Activated naive CD4-positive, alpha-beta T cell treated with anti-CD3 and anti-CD28 coated beads, Interleukin-2, amount 50 U/mL, for 24 hours (primary cell): ENCODE measurements around the gene NPAS3.

ENCODE experiments used
- H3K27ac Mint-ChIP-seq: one replicate; pipeline ENCODE4 v1.8.0; 2021; ENCODE audit warnings: mild to moderate bottlenecking, mixed read lengths
- H3K27me3 Mint-ChIP-seq: one replicate; pipeline ENCODE4 v1.8.0; 2021; ENCODE audit warnings: mixed read lengths
- H3K36me3 Mint-ChIP-seq: one replicate; pipeline ENCODE4 v1.8.0; 2021; ENCODE audit warnings: mixed read lengths
- H3K4me1 Mint-ChIP-seq: one replicate; pipeline ENCODE4 v1.8.0; 2021; ENCODE audit warnings: mixed read lengths
- H3K4me3 Mint-ChIP-seq: one replicate; pipeline ENCODE4 v1.8.0; 2021; ENCODE audit warnings: mild to moderate bottlenecking, mixed read lengths
- H3K9me3 Mint-ChIP-seq: one replicate; pipeline ENCODE4 v1.8.0; 2021; ENCODE audit warnings: mixed read lengths

Gene NPAS3

GRCh38 chr14:33463731-33464130 is 525.1 kb downstream of the NPAS3 start:
- Mint-ChIP-seq H3K4me3 (no peak overlapping the region), H3K9me3 (no peaks in the 10 kb centered on the region), H3K36me3 (no peaks in the 10 kb centered on the region), H3K27ac (no peak overlapping the region), H3K27me3 (peaks cover 1% of the 10 kb centered on the region), H3K4me1 (no peaks in the 10 kb centered on the region)

GRCh38 chr14:33464254-33464962 is 525.7 kb downstream of the NPAS3 start:
- no peaks in the 10 kb centered on the region for H3K4me1 Mint-ChIP-seq
- H3K36me3 Mint-ChIP-seq = no peaks in the 10 kb centered on the region
- H3K27ac Mint-ChIP-seq = no peak overlapping the region
- H3K27me3 Mint-ChIP-seq = peaks cover 1% of the 10 kb centered on the region
- H3K4me3 Mint-ChIP-seq = no peak overlapping the region
- H3K9me3 Mint-ChIP-seq = no peaks in the 10 kb centered on the region

- Mint-ChIP-seq H3K9me3 (no peaks in the 10 kb centered on the region), H3K4me3 (no peak overlapping the region), H3K4me1 (no peaks in the 10 kb centered on the region), H3K27me3 (peaks cover 1% of the 10 kb centered on the region), H3K36me3 (no peaks in the 10 kb centered on the region), H3K27ac (no peak overlapping the region)
Observed at GRCh38 chr14:33465846-33466700, 527.4 kb downstream of the NPAS3 start.

DNA sequence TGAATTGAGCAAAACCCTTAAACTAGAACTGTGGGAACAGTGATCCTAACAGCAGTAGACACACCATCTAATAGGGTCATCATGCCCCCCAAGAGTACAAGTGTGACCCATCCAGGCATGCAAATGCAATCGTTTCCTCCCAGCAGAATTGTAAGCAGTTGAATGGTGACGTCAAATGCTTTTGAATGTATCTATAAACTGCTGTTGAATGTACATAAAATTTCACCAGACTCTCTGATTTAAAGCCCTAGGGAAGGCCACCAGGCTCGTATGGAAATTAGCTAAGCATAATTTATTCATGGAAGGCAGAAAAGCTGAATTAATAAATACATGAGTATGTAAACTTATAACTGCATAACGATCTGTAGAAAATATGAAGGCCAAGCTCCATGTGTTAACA is 529.3 kb downstream of the NPAS3 start:
- Mint-ChIP-seq H3K27me3 (peaks cover 1% of the 10 kb centered on the region), H3K27ac (no peak overlapping the region), H3K4me3 (no peak overlapping the region), H3K9me3 (no peaks in the 10 kb centered on the region), H3K4me1 (no peaks in the 10 kb centered on the region), H3K36me3 (no peaks in the 10 kb centered on the region)

DNA sequence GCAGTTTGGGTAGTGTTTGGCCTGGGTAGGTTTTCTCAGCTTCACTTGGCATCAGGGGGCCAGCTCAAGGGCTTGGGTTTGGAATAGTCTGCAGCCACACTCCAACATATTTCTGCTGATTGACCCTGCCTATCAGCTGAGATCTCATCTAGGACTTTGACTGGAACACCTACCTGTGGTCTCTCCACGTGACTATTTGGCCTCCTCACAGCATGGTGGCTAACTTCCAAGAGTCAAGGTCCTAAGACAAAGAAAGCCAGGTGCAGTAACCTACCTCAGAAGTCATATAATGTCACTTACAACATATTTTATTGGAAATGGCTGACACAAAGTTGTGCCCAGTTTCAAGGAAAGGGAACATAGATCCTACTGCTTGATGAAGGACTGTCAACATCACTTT is 531.2 kb downstream of the NPAS3 start:
- H3K27me3 Mint-ChIP-seq = peaks cover 1% of the 10 kb centered on the region
- no peaks in the 10 kb centered on the region for H3K9me3 Mint-ChIP-seq
- H3K36me3 Mint-ChIP-seq = no peaks in the 10 kb centered on the region
- no peak overlapping the region for H3K4me3 Mint-ChIP-seq
- H3K27ac Mint-ChIP-seq = no peak overlapping the region
- H3K4me1 Mint-ChIP-seq = no peaks in the 10 kb centered on the region

DNA sequence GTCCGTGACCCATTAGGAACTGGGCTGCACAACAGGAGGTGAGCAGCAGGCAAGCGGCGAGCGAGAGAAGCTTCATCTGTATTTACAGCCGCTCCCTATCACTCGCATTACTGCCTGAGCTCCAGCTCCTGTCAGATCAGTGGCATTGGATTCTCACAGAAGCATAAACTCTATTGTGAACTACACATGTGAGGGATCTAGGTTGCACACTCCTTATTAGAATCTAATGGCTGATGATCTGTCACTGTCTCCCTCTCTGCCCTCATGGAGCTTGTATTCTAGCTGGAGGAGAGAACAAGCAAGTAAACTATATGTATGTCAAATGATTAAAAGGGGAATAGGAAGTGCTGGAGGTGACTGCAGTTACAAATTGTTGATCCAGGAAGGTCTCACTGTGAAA is 533.1 kb downstream of the NPAS3 start:
- H3K9me3 Mint-ChIP-seq = no peaks in the 10 kb centered on the region
- H3K4me1 Mint-ChIP-seq = no peaks in the 10 kb centered on the region
- no peak overlapping the region for H3K4me3 Mint-ChIP-seq
- no peak overlapping the region for H3K27ac Mint-ChIP-seq
- H3K27me3 Mint-ChIP-seq = no peaks in the 10 kb centered on the region
- H3K36me3 Mint-ChIP-seq = no peaks in the 10 kb centered on the region

- Mint-ChIP-seq H3K27ac (no peak overlapping the region), H3K4me1 (no peaks in the 10 kb centered on the region), H3K4me3 (no peak overlapping the region), H3K36me3 (no peaks in the 10 kb centered on the region), H3K9me3 (no peaks in the 10 kb centered on the region), H3K27me3 (no peaks in the 10 kb centered on the region)
Observed at GRCh38 chr14:33475623-33476022, 536.9 kb downstream of the NPAS3 start.

DNA sequence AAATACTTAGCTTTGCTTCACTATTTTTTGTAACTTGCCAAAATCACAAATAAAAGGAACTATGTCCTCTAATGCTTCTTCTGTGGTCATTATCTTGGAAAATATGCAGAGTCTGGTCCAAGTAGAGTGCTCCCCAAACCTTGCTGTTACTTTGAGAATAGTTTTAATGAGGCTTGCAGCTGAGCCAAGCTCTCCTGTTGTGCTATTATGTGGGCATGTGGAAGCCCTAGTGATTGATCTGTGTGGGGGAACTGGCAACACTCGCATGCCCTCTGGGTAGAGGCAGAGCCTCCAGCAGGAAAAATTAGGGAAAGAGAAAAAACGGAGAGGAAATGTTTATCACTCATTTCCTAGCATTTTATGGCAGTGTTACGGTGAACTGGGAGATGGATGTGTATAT is 539.1 kb downstream of the NPAS3 start:
- Mint-ChIP-seq H3K27me3 (peaks cover 5% of the 10 kb centered on the region), H3K27ac (no peak overlapping the region), H3K9me3 (no peaks in the 10 kb centered on the region), H3K4me3 (no peak overlapping the region), H3K36me3 (no peaks in the 10 kb centered on the region), H3K4me1 (no peaks in the 10 kb centered on the region)

DNA sequence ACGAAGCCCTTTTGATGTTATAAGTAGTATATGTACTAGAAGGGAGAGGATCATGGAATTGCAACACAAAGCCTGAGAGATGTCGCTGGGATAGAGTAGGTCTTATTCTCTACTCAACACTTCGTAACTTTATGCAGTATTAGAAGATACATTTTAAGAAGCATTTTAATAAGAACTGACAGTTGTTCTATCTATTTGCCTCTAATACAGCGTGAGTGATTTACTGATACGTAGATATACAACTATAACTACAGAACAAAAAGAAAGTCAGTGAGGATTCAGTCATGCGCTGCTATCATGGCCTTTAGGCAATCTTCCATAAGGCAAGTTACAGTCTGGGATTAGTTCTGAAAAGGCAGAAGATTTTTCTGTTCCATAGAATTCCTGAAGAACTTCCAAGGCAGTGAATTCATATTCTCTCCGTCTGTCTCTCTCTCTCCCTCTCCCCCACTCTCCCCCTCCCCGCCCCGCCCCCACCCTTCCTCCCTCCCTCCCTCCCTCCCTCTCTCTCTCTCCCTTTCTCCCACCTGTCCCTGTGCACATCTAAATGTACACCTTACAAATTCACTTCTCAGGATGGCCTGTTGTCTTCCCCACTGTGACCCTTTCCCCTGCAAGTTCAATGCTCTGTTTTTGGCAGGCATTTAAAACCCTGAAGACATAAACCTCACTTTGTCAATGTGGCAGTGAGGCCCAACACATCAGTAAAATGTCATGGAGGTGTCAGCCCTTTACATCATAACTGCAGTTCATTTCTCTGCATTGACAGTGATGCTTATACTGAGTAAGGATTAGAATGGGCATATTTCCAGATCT is 541.6 kb downstream of the NPAS3 start:
- H3K4me3 Mint-ChIP-seq = no peak overlapping the region

DNA sequence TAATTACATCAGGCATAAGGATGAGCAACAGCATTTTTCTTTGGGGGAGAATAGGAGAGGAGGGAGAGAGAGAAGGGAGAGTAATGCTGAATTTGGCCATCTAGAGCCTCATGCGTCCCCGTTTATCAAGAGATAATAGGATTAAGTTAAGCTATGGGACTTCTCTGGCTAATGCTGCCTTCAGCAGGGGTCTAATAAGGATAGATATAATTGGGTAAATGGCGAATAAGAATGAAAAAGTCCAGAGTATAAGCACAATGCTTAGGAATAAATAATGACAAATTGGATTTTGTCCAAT is 542.2 kb downstream of the NPAS3 start:
- Mint-ChIP-seq H3K4me3 (no peak overlapping the region), H3K9me3 (no peaks in the 10 kb centered on the region), H3K27me3 (peaks cover 12% of the 10 kb centered on the region), H3K27ac (no peak overlapping the region), H3K36me3 (no peaks in the 10 kb centered on the region), H3K4me1 (no peaks in the 10 kb centered on the region)

More for the DNA sequence above, 541.6 kb downstream of the NPAS3 start:
- H3K27ac Mint-ChIP-seq = no peak overlapping the region
- H3K27me3 Mint-ChIP-seq = peaks cover 10% of the 10 kb centered on the region
- H3K36me3 Mint-ChIP-seq = no peaks in the 10 kb centered on the region
- H3K4me1 Mint-ChIP-seq = no peaks in the 10 kb centered on the region
- H3K9me3 Mint-ChIP-seq = no peaks in the 10 kb centered on the region

DNA sequence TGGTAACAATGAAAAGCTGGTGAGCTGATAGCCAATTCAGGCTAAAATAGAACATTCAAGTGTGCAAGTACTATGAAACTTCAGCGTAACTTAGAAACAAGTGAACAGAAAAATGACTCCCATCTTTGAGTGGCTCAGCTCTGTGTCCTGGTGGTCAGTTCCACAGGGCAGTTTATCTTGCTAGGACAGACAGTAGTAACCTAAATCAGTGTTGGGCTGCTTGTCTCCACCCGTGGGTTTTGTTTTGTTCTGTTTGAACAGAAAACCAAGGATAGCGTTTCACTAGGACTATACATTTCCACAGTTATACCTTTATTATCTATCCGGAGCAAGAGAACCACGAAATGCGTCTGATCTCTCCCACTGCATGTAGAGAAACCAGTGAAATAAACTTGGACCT is 544.4 kb downstream of the NPAS3 start:
- Mint-ChIP-seq H3K36me3 (no peaks in the 10 kb centered on the region), H3K27ac (no peak overlapping the region), H3K4me3 (no peak overlapping the region), H3K27me3 (peaks cover 12% of the 10 kb centered on the region), H3K4me1 (no peaks in the 10 kb centered on the region), H3K9me3 (no peaks in the 10 kb centered on the region)

DNA sequence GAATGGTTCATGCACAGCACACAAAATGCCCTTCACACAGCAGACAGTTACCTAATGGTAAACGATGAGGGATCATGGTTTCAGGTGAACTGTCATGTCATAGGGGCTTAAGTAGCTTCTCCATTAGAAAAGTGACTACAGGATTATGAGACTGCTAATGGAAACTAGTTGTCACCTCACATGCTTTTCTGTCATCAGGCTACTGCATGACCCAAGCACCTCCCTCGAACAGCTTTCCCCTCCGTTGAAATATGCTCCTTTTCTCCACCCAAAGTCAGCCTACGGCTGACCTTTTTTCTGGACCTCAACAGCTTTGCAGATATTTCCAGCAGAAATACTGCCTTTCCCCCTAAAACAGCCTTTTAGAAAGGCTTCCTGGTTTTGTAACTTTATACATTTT is 544.9 kb downstream of the NPAS3 start:
- Mint-ChIP-seq H3K27me3 (peaks cover 12% of the 10 kb centered on the region), H3K9me3 (no peaks in the 10 kb centered on the region), H3K4me3 (no peak overlapping the region), H3K4me1 (no peaks in the 10 kb centered on the region), H3K36me3 (no peaks in the 10 kb centered on the region), H3K27ac (no peak overlapping the region)

- Mint-ChIP-seq H3K9me3 (no peaks in the 10 kb centered on the region), H3K36me3 (no peaks in the 10 kb centered on the region)
Observed at GRCh38 chr14:33484264-33484663, 545.6 kb downstream of the NPAS3 start.

DNA sequence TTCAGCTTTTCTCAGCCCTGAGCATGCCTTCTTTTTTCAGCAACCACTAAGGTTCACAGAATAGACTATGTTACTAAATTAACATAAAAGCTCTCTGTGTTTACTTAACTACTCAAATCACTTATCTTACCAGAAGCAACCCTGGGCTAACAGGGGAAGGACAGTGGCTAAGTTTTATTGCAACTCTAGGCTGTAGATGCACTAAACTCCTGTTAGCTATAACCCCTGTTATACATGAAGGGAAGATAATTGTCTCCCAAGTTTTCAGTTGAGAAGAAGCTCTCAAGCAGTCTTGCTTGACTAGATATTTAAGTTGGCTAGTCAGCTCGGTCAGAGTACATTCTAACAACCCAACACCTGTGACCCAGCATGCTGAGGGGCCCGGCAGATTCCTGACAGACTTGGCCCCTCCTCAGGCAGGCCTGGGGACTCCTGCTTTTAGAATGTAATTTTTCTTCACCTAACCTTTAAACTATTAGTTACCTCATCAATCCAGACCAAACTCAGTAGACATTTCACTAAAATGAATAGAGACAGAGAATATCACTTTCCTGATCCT is 547.7 kb downstream of the NPAS3 start:
- no peaks in the 10 kb centered on the region for H3K9me3 Mint-ChIP-seq
- H3K4me1 Mint-ChIP-seq = no peaks in the 10 kb centered on the region
- no peak overlapping the region for H3K27ac Mint-ChIP-seq
- H3K27me3 Mint-ChIP-seq = peaks cover 12% of the 10 kb centered on the region
- H3K36me3 Mint-ChIP-seq = no peaks in the 10 kb centered on the region
- H3K4me3 Mint-ChIP-seq = no peak overlapping the region

More at GRCh38 chr14:33484264-33484663, 545.6 kb downstream of the NPAS3 start:
- H3K4me1 Mint-ChIP-seq = no peaks in the 10 kb centered on the region
- peaks cover 12% of the 10 kb centered on the region for H3K27me3 Mint-ChIP-seq
- H3K4me3 Mint-ChIP-seq = no peak overlapping the region
- H3K27ac Mint-ChIP-seq = no peak overlapping the region

DNA sequence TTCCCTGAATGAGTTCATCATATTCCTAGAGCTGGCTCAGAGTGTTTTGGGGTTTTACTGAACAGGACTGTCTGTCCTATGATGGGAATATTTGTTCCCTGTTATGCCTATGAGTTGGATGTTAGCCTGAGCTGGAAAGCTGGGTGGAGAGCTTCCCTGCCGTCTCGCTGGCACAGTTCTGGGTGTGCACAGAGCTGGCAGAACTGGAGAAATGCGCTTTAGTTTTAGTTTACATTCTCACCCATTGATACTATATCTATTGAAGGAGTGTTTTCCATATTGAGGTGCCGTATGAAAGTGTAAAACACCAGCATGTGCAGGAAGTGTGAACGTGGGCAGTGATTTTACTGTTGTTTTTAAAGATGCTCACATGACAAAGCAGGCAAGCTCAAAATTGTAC is 549.9 kb downstream of the NPAS3 start:
- peaks cover 7% of the 10 kb centered on the region for H3K27me3 Mint-ChIP-seq
- no peaks in the 10 kb centered on the region for H3K4me1 Mint-ChIP-seq
- no peak overlapping the region for H3K4me3 Mint-ChIP-seq
- H3K27ac Mint-ChIP-seq = no peak overlapping the region
- no peaks in the 10 kb centered on the region for H3K9me3 Mint-ChIP-seq
- no peaks in the 10 kb centered on the region for H3K36me3 Mint-ChIP-seq

DNA sequence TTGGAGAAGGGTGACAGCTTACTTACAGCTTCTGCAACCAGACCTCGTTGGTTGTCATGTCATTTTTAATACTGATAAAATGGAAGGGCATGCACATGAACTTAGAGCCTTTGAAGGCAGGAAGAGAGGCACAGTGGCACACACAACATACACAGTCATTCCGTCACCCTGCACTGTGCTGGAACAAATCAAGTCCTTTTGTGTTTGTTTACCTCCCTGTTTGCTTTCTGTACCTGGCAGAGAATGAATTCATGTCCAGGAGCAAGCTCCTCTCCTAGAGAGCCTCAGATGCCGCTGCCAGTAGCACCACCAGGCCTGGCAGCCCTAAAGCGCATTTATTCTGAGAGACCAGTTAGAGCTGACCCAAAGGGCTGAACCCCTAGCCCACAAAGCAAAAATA is 551.9 kb downstream of the NPAS3 start:
- Mint-ChIP-seq H3K4me3 (no peak overlapping the region), H3K36me3 (no peaks in the 10 kb centered on the region), H3K4me1 (no peaks in the 10 kb centered on the region), H3K27ac (no peak overlapping the region), H3K9me3 (peaks cover 6% of the 10 kb centered on the region), H3K27me3 (no peaks in the 10 kb centered on the region)
